ENCODE results near the gene DCTD.

DCTD gene

GRCh38 chr4:182893047-182893446, 24.1 kb downstream of the DCTD start:
- DNase-seq (ENCODE audit: low read depth in 3 of 3): no peak

DNA sequence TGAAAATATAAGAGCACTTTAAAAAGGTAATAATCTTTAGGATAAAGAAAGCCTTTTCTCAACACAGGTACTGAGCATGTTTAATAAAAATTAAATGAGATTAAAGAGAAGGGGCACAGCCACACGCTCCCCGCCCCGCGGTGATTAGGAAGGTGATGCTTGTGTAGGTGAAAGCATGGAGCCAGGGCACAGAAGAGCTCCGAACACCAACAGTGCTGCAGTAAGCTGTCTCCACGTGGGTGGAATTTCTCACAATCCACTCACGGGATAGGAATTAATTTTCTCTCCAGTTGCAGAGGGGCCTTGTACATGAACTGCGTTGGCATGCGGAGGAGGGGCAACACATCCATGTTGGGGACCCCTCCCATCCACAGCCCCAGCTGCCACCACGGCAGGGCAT, 27.0 kb downstream of the DCTD start:
- DNase-seq (ENCODE audit: low read depth in 3 of 3): no peak

DNA sequence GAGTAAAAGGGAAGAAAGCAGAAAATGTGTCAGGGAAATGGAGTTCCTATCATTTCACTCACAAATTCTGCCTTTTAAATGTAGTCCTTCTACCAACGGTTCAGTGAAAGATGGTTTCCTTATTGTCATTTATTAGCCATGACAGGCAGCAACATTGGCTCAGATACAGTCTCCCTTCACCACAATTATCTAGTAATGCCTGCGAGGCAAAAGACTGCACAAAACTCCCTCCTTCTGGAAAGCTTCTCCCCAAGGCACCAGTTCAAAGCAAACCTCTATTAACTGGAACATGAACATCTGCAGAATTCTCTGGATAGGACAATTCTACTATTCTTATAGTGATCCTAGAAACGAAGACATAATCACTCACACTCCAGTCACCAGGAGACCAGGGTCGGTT, 28.3 kb downstream of the DCTD start:
- no peak for DNase-seq (ENCODE audit: low read depth in 3 of 3)

- DNase-seq (ENCODE audit: low read depth in 3 of 3): no peak
These were observed 30.4 kb downstream of the DCTD start for GRCh38 chr4:182886768-182887167.

DNA sequence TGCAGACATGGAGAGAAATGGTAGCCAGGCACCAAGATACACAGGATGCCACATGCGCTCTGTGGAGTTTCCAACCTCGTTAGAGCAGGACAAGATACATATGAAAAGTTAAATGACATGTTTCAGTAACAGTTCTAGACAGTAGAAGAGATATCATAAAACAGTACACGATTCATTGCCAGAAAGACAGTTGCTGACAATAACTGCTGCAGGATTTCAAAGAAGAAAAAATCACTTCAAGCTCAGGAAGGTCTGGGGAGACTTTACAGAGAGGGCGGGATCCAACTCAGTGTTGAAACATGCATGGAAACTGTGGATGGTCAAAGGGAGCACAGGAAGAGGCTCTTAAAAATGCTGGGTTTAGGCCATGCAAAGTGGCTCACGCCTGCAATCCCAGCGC, 31.0 kb downstream of the DCTD start:
- DNase-seq (ENCODE audit: low read depth in 3 of 3): no peak

- no peak for DNase-seq (ENCODE audit: low read depth in 3 of 3)
These were observed 31.5 kb downstream of the DCTD start for GRCh38 chr4:182885738-182886077.

GRCh38 chr4:182885022-182885737, 32.0 kb downstream of the DCTD start:
- DNase-seq (ENCODE audit: low read depth in 3 of 3): no peak

DNA sequence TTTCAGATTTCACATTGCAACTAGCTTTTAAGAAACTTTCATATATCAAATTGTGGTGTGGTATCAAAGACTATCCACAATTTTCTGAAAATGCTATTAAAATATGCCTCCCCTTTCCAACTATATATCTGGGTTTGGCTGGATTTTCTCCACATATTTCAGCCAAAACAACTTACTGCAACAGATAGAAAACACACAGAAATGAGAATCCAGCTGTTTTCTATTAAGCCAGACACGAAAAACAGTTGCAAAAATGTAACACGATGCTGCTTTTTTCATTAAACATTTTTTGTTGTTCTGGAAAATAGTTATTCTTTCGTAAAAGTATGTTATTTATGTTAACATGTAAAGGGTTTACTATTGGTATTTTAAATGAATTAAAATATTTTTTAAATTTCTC, 33.1 kb downstream of the DCTD start:
- DNase-seq (ENCODE audit: low read depth in 3 of 3): no peak

- DNase-seq (ENCODE audit: low read depth in 3 of 3): no peak
These were observed 33.8 kb downstream of the DCTD start for GRCh38 chr4:182883351-182883750.

GRCh38 chr4:182881914-182882313, 35.3 kb downstream of the DCTD start:
- no peak for DNase-seq (ENCODE audit: low read depth in 3 of 3)

DNA sequence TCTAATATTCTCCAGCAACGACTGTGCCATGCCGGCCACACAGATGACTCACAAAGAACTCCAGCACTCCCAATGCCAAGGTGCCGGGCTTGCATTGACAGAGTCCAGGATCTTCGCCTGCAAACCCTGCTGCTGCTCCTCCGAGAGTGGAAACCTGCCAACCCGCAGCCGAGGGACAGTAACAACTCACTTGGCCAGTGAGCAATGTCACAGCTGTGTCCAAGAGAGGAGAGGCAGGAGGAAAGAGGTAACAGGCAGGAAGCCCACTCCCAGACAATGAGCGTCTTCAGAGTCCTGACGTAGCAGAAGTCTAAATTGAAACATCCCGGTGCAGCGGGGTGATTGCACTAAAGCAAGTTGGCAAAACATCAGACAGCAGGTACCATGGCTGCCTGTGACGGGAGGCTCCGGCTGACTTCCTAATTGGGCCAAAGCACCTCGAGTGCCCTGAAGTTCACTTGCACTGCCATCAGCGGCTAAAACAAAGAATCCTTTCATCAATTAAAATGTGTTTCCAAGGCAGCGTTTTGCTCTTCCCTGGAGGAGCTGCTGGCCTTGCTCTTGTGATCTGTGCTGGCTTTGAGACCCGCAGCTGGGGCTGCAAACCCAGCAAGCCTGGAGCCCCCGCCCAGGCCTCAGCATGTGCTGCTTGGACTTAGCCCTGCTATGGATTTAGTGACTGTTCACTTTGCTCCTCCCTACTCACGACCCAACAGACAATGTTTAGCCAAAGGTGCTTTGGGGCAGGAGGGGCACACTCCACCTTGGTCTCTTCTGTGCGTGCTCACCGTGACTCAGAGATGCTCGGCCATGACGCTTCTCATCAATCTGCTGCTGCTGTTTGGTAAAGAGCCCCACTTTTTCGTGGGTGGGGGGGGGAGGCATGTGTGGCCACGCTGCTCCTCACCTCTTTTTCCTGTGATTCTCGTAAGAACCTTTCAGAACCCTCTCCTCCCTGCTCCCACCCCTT, 36.5 kb downstream of the DCTD start:
- no peak for DNase-seq (ENCODE audit: low read depth in 3 of 3)

DNA sequence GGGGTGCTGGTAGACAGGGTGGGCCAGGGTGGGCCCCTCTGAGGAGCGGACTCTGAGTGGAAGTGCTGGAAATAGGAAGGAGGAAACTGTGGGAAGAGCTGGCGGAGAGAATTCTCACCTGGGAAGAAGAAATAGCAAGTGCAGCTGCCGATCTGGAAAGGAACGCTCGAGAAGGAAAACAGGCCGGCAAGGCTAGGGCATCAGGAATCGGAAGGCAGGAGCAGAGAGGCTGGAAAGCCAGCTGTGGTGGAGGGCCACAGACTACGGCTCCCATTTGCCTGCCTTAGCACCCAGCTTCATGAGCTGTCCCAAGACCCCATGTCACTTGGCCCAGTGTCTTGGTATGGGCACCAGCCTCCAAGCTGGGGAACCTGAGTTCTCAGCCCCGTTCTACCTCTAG, 37.3 kb downstream of the DCTD start:
- DNase-seq (ENCODE audit: low read depth in 3 of 3): no peak

DNA sequence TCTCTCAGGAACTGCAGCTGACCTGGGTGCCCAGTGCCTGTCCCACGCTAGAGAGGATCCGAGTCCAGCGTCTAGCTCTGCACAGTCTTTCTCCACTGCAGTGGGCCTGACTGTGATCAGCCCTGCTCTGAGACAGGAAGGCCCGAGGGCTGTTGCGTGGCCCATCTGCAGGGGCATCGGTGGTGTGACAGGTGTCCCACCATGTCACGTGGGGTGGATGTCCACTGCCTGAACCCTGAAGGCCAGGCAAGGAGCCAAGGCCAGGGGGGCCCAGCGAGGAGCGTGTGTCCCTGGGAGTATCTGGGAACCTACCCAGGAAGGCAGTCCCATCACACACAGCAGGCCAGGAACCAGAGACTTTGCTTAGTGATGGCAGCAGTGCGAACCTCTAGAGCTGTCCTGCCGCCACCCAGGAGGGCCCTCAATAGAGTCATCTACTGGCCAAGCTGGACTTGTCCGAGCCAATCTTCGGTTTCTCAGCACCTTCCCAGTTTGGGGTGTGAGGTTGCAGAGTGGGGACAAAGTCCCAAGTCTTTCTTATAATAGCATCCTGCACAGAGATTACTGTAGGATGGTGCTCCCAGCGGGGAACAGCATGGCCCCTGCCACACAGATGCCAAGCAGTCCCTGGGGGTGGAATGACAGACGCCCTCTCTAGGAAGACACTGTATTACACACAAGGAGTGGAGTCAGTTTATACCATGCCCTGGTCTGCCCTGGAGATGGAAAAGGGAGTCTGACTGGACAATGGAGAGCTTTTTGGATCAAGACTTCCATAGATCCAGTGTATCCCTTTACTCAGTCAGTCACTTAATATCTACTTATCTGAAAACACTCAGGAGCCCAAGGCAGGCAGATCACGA, 38.3 kb downstream of the DCTD start:
- DNase-seq (ENCODE audit: low read depth in 3 of 3): no peak

DNA sequence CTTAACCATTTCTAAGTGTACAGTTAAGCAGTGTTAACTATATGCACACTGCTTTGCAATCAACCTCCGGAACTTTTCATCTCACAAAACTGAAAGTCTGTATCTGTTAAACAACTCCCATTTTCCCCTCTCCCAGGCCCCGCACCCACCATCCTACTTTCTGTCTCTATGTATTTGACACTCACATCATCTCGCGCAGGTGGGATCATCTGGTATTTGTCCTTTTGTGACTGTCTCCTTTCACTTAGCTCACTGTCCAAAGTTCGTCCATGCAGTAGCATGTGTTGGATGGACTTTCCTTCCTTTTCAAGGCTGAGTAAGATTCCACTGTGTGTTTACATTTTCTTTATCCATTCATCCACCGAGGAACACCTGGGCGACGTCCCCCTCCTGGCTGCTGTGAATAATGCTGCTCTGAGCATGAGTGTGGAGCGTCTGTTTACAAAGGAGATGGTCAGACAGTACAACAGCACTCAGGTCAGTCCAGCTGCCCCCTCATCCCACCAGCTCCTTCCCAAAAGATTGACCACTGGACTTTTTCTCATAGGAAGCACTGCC, 39.8 kb downstream of the DCTD start:
- no peak for DNase-seq (ENCODE audit: low read depth in 3 of 3)

DNA sequence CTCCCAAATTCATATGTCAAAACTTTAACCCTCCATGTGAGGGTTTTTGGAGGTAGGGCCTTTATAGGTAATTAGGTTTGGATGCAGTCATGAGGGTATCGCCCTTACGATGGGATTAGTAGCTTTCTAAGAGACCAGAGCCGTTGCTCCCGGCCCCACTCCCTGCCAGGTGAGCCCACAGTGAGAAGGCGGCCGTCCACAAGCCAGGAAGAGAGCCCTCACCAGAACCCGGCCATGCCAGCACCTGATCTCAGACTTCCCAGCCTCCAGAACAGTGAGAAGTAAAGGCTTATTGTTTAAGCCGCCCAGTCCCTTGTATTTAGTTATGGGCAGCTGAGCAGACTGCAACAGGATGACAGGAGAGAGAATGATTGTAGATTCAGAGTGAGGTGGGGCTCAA, 40.8 kb downstream of the DCTD start:
- no peak for DNase-seq (ENCODE audit: low read depth in 3 of 3)

- no peak for DNase-seq (ENCODE audit: low read depth in 3 of 3)
These were observed 41.5 kb downstream of the DCTD start for GRCh38 chr4:182875453-182876405.

GRCh38 chr4:182874797-182875345, 42.3 kb downstream of the DCTD start:
- DNase-seq (ENCODE audit: low read depth in 3 of 3): no peak

DNA sequence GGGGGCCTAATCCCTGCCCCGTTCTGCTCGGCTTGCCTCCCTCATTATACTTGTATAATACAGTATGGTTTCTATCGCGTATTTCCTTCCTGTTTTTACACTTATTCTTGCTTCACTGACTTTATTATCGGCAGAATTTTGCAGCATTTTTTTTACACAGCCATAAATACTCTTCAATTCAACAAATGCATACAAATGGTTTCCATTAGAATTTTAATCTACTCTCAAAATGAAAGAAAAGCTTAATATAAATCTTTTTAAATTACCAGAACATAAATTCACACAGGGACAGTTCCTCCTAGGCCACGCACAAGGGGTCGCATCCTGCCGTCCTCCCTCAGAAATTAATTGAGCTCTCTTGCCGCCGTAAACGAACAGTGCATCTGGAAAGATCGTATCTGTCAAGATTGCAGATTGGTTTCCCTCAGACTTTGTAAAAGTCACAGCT, 42.9 kb downstream of the DCTD start:
- no peak for DNase-seq (ENCODE audit: low read depth in 3 of 3)

- DNase-seq (ENCODE audit: low read depth in 3 of 3): no peak
These were observed 43.5 kb downstream of the DCTD start for GRCh38 chr4:182873726-182874125.

GRCh38 chr4:182873289-182873688, 43.9 kb downstream of the DCTD start:
- no peak for DNase-seq (ENCODE audit: low read depth in 3 of 3)

Measured in stimulated activated CD4-positive, alpha-beta T cell treated with anti-CD3 and anti-CD28 coated beads, TNF-alpha, amount 100 ng/mL, for 48 hours (primary cell).